GM21529 (cell line): ENCODE measurements around the gene CYS1.
"Not testable (repeated sequence)": the region's sequence is repeated elsewhere in the genome, so short reads cannot be mapped to it uniquely, and the experiment has no call there.

Experiments used
- ATAC-seq: cut with Tn5 transposase; IDR thresholded peaks from one replicate; pipeline ENCODE4 v1.9.1; 2021; ENCODE audit not compliant: unreplicated experiment

The CYS1 gene

DNA sequence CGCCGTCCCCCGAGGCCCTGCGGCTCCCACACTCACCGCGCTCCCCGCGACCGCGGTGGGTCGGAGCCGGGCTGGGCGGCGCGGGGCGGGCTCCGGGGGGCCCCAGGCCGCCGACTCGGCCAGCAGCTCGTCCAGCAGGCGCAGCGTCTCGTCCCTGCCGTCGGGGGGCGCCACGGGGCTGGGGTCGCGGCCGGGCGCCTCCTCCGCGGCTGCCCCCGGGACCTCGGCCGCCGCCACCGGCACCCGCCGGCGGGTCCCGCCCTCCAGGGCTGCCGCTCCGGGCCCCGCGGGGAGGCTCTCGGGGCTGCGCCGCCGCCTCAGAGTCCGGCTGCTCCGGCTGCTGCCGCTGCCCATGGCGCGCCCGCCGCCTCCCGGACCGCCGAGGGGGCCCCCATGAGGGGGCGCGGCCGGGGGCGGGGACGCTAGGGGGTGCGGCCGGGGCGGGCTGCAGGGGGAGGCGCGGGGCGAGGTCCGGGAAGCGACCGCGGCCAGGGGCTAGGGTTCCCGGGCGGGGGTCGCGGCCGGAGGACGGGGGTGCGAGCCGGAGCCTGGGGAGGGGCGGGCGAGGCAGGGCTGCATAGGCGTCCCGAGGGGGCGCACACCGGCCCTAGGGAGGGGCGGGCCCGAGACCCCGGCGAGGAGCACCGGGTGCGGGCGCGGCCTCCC lies at the start of gene CYS1:
CYS1 (minus strand) TSS at position 542 of the 666 bp plus-strand sequence; CDS start at position 354, 188 bp downstream.
- ATAC-seq = peak; percentile 27

DNA sequence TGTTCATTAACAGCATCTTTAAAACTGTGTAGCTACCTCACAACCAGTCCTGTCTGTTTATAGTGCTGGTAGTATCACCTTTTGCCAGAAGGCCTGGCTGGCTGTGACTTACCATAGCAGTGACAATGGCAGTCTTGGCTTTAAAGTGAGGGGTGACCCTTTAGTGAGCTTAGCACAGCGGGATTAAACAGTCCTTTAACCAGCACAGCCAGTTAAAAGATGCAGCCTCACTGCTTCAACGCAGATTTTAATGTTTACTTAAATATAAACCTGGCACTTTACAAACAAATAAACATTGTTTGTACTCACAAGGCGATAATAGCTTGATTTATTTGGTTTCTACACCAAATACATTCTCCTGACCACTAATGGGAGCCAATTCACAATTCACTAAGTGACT lies 49.3 kb upstream of the CYS1 start:
- ATAC-seq = no peak

DNA sequence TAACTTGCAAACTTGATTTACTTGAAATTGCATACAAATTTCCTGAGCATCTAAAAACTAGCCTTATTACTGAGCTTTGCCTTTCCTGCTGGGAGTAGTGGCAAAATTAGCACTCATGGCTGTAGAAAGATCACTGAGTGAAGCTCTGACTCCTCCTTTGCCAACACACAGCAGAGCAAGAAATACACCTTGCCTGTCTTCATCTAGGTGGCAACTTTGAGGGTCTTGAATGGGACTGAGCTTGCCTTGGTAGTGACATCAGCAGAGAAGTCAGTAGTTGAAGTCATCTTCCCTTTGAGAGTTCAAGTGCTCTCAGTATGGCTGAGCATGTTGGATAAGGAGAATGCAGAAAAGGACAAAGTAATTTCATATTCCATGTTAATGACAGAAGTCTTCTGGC lies 48.2 kb upstream of the CYS1 start:
- no peak for ATAC-seq

- no peak for ATAC-seq
Measured at GRCh38 chr2:10126632-10127026, 46.4 kb upstream of the CYS1 start.

DNA sequence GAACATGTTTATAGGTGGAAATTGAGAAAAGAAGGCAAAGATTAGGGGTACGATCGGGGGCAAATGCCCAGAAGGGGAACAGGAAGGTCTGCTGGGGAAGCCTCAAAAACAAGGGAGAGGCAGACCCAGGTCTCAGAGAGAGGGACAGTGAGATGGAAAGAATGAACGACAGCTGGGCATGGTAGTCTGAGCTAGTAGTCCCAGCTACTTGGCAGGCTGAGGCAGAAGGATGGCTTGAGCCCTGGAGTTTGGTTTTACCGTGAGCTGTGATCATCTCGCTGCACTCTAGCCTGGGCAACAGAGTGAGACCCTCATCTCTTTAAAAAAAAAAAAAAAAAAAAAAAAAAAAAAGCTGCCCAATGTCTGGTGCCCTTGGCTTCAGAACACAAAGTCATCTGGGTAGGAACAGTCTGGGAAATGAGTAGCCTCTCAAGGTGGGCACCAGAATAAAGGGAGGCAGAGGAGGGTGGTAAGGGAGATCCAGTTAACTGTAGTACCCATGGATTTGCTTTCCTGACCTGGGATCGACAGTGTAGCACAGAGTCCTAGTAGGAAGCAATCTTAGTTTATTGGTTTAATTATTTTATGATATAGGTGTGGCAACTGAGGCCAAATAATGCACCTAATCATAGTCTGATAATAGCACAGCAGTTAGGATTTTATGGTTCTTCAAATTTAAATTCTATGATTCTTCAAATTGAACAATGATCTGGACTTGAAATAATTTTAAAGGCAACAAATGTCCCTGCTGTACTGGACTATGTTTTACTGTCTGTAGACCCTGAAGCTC lies 45.8 kb upstream of the CYS1 start:
- ATAC-seq = no peak

- ATAC-seq = no peak
Measured at GRCh38 chr2:10124538-10125045, 44.4 kb upstream of the CYS1 start.

DNA sequence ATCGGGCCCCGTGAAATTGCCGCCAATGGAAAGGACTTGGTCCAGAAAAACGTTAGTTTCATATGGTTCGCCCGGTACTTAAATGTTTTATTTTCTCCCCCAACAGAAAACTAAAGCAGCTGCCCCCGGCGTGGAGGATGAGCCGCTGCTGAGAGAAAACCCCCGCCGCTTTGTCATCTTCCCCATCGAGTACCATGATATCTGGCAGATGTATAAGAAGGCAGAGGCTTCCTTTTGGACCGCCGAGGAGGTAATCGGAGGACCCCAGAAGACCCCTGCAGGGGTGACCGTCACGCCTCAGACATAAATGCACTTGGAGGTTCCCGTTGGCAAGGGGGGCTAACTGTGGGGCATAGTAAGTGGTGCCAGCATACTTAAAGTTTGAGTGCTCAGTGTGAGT lies 43.1 kb upstream of the CYS1 start:
- ATAC-seq = no peak

DNA sequence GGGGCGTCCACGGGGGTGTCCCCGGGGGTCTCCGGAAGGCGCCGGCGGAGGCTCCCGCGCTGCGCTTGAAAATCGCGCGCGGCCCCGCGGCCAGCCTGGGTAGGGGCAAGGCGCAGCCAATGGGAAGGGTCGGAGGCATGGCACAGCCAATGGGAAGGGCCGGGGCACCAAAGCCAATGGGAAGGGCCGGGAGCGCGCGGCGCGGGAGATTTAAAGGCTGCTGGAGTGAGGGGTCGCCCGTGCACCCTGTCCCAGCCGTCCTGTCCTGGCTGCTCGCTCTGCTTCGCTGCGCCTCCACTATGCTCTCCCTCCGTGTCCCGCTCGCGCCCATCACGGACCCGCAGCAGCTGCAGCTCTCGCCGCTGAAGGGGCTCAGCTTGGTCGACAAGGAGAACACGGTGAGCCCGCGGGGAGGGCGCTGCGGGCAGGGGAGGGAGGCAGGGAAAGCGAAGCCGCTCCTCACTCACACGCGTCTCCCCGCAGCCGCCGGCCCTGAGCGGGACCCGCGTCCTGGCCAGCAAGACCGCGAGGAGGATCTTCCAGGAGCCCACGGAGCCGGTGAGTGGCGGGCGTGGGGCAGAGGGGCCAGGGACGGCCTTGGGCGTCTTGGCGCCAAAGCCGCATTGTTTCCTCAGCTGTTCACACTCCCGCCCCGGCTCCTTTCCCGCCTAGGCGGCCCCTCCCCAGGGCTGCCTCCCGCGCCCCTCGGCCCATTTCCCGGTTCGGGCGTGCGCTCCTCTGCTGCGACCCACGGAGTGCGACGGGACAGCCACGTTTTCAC lies 42.5 kb upstream of the CYS1 start, which contains the start of gene RRM2:
RRM2 (plus strand) TSS at position 240 of the 781 bp plus-strand sequence; CDS start at position 300, 60 bp downstream.
- peak; percentile 67 for ATAC-seq

DNA sequence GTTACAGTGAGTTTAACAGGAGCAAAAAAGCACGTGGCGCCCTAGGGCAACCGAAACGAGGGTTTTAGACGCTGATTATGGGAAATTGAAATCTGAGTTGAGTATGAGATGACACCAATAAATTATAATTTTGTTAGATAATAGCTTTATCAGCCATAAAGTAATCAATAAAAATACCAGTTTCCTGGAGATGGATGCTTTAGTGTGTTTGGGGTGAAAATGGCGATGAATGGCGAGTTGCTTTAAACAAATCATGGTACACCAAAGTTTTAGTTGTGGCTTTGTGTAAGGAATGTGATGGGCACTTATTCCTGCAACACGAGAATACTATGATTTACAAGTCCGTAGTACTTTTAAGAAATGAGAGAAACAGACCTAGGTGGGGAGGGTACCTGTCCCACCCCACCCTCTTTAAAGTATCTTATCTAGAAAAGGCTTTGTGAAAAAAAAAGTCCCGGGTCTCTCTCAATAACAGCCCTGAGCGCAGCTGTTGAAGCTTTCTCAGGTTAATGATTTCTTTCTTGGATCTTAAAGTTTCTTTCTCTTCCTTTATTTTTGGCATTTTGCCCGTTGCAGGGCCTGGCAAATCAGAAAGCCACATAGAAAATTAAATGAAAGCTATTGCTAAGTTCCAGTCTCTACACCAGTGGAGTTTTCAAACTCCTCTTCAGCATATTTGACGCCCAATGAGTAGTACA lies 40.8 kb upstream of the CYS1 start:
- no peak for ATAC-seq

DNA sequence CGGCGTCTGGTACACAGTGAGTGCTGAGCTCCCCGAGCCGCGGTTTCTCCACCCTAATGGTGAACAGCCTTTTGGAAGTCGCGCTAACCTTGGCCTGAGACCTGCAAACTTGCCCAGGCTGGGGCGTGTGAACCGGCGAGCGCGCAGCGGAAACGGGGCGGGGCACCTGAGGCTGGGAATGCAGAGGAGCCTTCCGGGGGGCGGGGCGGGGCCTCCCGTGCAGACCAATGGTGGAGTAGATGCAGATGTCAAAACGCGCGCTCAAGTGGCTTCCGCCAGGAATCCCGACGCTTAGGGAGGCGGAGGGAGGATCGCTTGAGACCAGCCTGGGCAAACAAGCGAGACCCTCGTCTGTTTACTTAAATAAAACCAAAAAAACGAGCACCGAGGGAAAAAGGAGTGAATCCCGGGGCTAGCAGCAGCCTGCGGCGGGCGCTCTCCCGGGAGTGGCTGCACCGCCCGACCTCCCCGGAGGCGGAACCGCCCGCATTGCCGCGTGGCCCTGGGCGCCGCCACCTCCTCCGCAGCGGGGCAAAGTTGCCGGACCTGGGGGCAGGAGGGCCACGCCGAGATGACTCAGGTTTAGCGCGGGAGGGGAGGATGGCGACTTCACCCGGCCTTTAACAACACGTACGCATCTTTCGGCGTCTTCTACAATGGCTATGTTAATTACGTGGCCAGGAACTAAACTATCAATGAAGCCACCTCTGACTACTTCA lies 40.1 kb upstream of the CYS1 start:
- peak; percentile 55 for ATAC-seq

DNA sequence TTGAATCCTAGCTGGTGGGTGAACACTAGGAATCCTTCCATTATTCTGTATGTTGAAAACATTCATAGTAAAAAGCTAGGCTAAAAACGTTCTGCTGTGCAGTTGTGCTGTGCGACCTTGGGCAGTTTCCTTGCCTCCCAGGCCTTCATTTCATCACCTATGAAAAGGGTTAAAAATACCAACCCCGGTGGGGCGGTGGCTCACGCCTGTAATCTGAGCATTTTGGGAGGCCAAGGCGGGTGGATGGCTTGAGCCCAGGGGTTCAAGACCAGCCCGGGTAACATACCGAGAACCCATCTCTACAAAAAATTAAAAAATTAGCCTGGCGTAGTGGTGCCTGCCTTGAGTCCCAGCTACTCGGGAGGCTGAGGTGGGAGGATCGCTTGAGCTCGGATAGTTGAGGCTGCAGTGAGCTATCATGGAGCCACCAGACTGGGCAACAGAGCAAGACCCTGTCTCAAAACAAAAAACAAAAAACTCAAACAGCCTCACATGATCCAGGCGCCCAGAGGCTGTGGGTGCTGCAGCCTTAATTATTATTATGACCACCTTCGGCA lies 39.5 kb upstream of the CYS1 start:
- no peak for ATAC-seq

- no peak for ATAC-seq
Measured at GRCh38 chr2:10119027-10119325, 38.8 kb upstream of the CYS1 start.

- ATAC-seq = no peak
Measured at GRCh38 chr2:10109311-10109710, 29.1 kb upstream of the CYS1 start.

DNA sequence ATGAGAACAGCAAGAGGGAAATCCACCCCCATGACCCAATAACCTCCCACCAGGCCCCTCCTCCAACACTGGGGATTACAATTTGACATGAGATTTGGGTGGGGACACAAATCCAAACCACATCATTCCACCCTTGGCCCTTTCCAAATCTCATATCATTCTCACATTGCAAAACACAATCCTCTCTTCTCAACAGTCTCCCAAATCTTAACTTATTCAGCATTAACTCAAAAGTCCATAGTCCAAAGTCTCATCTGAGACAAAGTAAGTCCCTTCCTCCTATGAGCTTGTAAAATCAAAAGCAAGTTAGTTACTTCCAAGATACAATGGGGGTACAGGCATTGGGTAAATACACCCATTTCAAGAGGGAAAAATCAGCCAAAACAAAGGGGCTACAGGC lies 24.7 kb upstream of the CYS1 start:
- ATAC-seq = not testable (repeated sequence)

- ATAC-seq = no peak
Measured at GRCh38 chr2:10103179-10103578, 23.0 kb upstream of the CYS1 start.

GRCh38 chr2:10101491-10101890 lies 21.3 kb upstream of the CYS1 start:
- ATAC-seq = no peak

GRCh38 chr2:10097352-10098148 lies 17.3 kb upstream of the CYS1 start:
- ATAC-seq = peak; percentile 89

DNA sequence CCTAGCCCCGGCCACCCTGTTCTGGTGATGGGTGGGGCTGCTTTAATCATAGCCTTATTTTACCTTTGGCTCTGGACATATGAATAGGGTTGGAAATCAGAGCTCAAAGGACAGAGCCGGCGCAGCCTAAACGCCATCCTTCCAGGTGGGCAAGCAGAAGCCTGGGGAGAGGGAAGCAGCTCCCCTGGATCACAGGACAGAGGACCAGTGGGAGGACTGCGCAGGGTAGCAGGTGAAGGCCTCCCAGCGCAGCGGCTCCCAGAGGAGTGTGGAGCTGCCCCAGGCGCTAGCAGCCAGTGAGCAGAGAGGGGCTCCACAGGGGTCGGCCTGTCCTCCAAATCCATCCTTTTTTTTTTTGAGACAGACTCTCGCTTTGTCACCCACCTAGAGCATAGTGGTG lies 16.4 kb upstream of the CYS1 start:
- no peak for ATAC-seq

DNA sequence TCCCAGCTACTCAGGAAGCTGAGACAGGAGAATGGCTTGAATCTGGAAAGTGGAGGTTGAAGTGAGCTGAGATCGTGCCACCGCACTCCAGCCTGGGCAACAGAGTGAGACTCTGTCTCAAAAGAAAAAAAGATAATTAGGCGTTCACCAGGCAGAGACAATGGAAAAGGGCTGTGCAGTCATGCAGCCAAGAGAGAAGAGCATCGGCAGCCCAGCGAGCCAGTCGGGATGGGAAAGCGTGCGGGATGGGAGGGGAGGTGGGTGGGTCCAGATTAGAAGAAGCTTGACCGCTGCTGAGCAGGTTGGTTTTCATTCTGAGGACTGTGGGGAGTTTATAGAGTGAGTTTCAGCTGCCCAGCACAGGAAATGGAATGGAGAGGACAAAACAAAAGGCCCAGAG lies 15.0 kb upstream of the CYS1 start:
- no peak for ATAC-seq
